Caco-2 (cell line): Measurements from ENCODE around the gene DOK6. TPM values are rescaled to one million over a fixed set of nuclear protein-coding genes. Genes with fewer than 3 reads are reported as not detected.

Experiments
- BruUV-seq: library from RNA; stranded (reverse); fragments of 400-500 nt; replicated peaks from 2 replicates; lab custom pipeline; 2021; lab: Mats Ljungman, UMichigan
- CTCF ChIA-PET: fragments of 300-600 bp; sonication (Branson Sonifier 250); formaldehyde crosslinking; loops from one replicate; lab custom pipeline; 2022; ENCODE audit warnings: antibody characterized with exemption; lab: Charles Lee
- POLR2A ChIA-PET: fragments of 300-600 bp; sonication (Branson Sonifier 250); formaldehyde crosslinking; loops from one replicate; lab custom pipeline; 2022; ENCODE audit warnings: antibody characterized with exemption; lab: Charles Lee
- DNase-seq, 2 experiments: peaks; one replicate each; pipeline versions ENCODE4 v3.0.0 to v3.0.0-alpha.2; 2020 to 2022
- H3K27me3 ChIP-seq: replicated peaks from 2 replicates; pipeline ENCODE4 v1.6.0; 2011; ENCODE audit warnings: low read length; ENCODE audit not compliant: control insufficient read depth, insufficient read depth
- H3K36me3 ChIP-seq: 2 replicates; pipeline ENCODE4 v1.5.1; 2011; ENCODE audit warnings: low read length; ENCODE audit not compliant: control insufficient read depth, insufficient read depth
- H3K4me1 ChIP-seq: fragments of 250-450 bp; sonication (Bioruptor Pico); 2 replicates; pipeline ENCODE4 v1.5.1; 2020; ENCODE audit warnings: mild to moderate bottlenecking
- H3K4me3 ChIP-seq: 2 replicates; pipeline ENCODE4 v1.5.1; 2011; ENCODE audit warnings: low read depth, mild to moderate bottlenecking, control low read depth, low read length
- H3K9me3 ChIP-seq: fragments of 250-450 bp; sonication (Bioruptor Pico); 2 replicates; pipeline ENCODE4 v1.5.1; 2020; ENCODE audit warnings: mild to moderate bottlenecking, moderate library complexity
- H3K27ac Mint-ChIP-seq: one replicate; pipeline ENCODE4 v1.8.0; 2022; ENCODE audit warnings: mixed read lengths; ENCODE audit not compliant: unreplicated experiment
- H3K27me3 Mint-ChIP-seq: one replicate; pipeline ENCODE4 v1.8.0; 2022; ENCODE audit warnings: mixed read lengths; ENCODE audit not compliant: insufficient read depth, unreplicated experiment
- H3K36me3 Mint-ChIP-seq: one replicate; pipeline ENCODE4 v1.8.0; 2022; ENCODE audit warnings: mild to moderate bottlenecking, mixed read lengths; ENCODE audit not compliant: insufficient read depth, unreplicated experiment
- H3K4me1 Mint-ChIP-seq: one replicate; pipeline ENCODE4 v1.8.0; 2022; ENCODE audit warnings: low read depth, mixed read lengths; ENCODE audit not compliant: unreplicated experiment
- H3K4me3 Mint-ChIP-seq: one replicate; pipeline ENCODE4 v1.8.0; 2022; ENCODE audit warnings: mild to moderate bottlenecking, moderate library complexity, mixed read lengths; ENCODE audit not compliant: unreplicated experiment
- H3K9me3 Mint-ChIP-seq: one replicate; pipeline ENCODE4 v1.8.0; 2022; ENCODE audit warnings: mixed read lengths; ENCODE audit not compliant: unreplicated experiment
- intact Hi-C: fragments of 100-400 bp; cut with micrococcal nuclease; formaldehyde crosslinking; loops from one replicate; pipeline ENCODE4 v1.10.0; 2022; ENCODE audit not compliant: unreplicated experiment
- total RNA-seq: library from RNA; stranded (reverse); gene quantifications from 2 replicates; pipeline ENCODE4 v1.2.3, GENCODE V29; 2022
- TF ChIP-seq, protein P1 (sequence below), 2 experiments: fragments of 200-600 bp in 1 of 2; IDR thresholded peaks; 1 replicate in 1 of 2; 2 replicates in 1 of 2; pipeline versions ENCODE4 v1.5.1 to v1.8.0; 2011 to 2022; ENCODE audit warnings: antibody characterized with exemption in 1 of 2, control low read depth in 1 of 2, inconsistent platforms in 1 of 2, low read depth in 1 of 2, low read length in 1 of 2, mild to moderate bottlenecking in 1 of 2, moderate library complexity in 1 of 2; ENCODE audit not compliant: insufficient read depth in 1 of 2, severe bottlenecking in 1 of 2, unreplicated experiment in 1 of 2

DOK6 gene
- total RNA-seq, 1 experiment from 2014 or later, result not detected

DNA sequence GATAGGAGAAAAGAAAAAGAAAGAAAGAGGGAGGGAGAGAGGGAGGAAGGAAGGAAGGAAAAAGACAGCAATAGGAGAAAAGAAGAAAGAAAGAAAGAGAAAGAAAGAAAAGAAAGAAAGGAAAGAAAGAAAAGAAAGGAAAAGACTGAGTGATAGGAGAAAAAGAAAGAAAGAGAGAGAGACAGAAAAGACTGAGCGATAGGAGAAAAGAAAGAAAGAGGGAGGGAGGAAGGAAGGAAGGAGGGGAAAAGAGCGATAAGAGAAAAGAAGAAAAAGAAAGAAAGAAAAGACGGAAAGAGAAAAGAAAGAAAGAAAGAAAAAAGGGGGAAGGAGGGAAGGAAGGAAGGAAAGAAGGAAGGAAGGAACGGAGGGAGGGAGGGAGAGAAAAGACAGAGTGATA lies 216.7 kb downstream of the DOK6 start:
- TF ChIP-seq, protein P1, sequence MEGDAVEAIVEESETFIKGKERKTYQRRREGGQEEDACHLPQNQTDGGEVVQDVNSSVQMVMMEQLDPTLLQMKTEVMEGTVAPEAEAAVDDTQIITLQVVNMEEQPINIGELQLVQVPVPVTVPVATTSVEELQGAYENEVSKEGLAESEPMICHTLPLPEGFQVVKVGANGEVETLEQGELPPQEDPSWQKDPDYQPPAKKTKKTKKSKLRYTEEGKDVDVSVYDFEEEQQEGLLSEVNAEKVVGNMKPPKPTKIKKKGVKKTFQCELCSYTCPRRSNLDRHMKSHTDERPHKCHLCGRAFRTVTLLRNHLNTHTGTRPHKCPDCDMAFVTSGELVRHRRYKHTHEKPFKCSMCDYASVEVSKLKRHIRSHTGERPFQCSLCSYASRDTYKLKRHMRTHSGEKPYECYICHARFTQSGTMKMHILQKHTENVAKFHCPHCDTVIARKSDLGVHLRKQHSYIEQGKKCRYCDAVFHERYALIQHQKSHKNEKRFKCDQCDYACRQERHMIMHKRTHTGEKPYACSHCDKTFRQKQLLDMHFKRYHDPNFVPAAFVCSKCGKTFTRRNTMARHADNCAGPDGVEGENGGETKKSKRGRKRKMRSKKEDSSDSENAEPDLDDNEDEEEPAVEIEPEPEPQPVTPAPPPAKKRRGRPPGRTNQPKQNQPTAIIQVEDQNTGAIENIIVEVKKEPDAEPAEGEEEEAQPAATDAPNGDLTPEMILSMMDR (IDR thresholded peaks at IDR 0.05; ENCODE audit: insufficient read depth in 1 of 2, low read depth in 1 of 2, low read length in 1 of 2, severe bottlenecking in 1 of 2, unreplicated experiment in 1 of 2), result no peak
- Mint-ChIP-seq H3K36me3 (no peaks in the 10 kb centered on the region), H3K27me3 (peaks cover 5% of the 10 kb centered on the region), H3K27ac (no peak overlapping the region), H3K4me3 (no peak overlapping the region), H3K9me3 (no peaks in the 10 kb centered on the region), H3K4me1 (no peaks in the 10 kb centered on the region)
- DNase-seq, result no peak
- no TSS peak for BruUV-seq
- ChIA-PET CTCF (no interaction called here), POLR2A (no interaction called here)
- Histone ChIP-seq H3K4me3 (no peak overlapping the region), H3K9me3 (no peaks in the 10 kb centered on the region), H3K27me3 (no peaks in the 10 kb centered on the region), H3K4me1 (no peaks in the 10 kb centered on the region), H3K36me3 (no peaks in the 10 kb centered on the region)
- intact Hi-C loops, result no loop called here

DNA sequence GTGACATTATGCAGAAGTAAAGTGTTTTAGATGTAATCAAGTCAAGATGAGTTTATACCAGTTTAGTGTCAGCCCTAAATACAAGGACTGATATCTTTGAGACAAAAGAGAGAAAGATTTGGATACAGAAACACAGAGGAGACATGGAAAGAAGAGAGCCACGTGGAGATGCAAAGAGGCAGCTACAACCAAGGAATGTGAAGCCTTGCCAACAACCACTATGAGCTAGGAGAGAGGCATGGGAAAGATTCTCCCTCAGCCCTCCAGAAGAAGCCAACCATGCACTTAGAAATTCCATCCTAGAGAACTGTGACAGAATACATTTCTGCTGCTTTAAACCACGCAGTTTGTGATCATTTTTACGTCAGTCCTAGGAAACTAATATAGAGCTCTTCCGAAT lies 217.2 kb downstream of the DOK6 start:
- no peak overlapping the region for H3K4me3 Mint-ChIP-seq
- H3K4me1 ChIP-seq, result no peaks in the 10 kb centered on the region
- no peaks in the 10 kb centered on the region for H3K9me3 ChIP-seq
- no TSS peak for BruUV-seq
- no peak overlapping the region for H3K4me3 ChIP-seq
- H3K36me3 ChIP-seq, result no peaks in the 10 kb centered on the region
- H3K27me3 Mint-ChIP-seq, result peaks cover 5% of the 10 kb centered on the region
- no peaks in the 10 kb centered on the region for H3K27me3 ChIP-seq
- H3K27ac Mint-ChIP-seq, result no peak overlapping the region
- no peaks in the 10 kb centered on the region for H3K36me3 Mint-ChIP-seq
- DNase-seq, result no peak
- no peaks in the 10 kb centered on the region for H3K9me3 Mint-ChIP-seq
- intact Hi-C loops, result no loop called here
- no peaks in the 10 kb centered on the region for H3K4me1 Mint-ChIP-seq
- ChIA-PET CTCF (no interaction called here), POLR2A (no interaction called here)
- TF ChIP-seq, protein P1 (IDR thresholded peaks at IDR 0.05; ENCODE audit: insufficient read depth in 1 of 2, low read depth in 1 of 2, low read length in 1 of 2, severe bottlenecking in 1 of 2, unreplicated experiment in 1 of 2), result no peak

DNA sequence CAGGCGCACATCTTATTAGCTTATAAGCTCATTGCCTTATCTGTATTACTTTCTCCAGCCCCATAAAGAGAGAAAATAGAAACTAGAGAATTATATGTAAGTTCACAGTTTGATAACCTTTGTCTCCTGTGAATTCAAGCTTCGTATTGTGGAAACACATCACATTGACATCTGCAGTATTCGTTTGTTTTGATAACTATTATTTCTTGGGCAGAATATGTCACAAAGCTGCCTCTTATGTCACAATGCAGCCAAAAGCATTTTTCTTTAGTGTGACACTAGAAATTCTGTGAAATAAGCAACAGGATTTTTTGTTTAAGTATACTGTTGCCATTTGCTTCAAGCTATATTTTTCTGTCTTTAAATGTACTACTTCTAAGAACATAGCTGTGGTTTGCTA lies 221.5 kb downstream of the DOK6 start:
- TF ChIP-seq, protein P1 (IDR thresholded peaks at IDR 0.05; ENCODE audit: insufficient read depth in 1 of 2, low read depth in 1 of 2, low read length in 1 of 2, severe bottlenecking in 1 of 2, unreplicated experiment in 1 of 2), result no peak
- DNase-seq, result no peak
- POLR2A ChIA-PET, result no interaction called here
- Mint-ChIP-seq H3K4me1 (no peaks in the 10 kb centered on the region), H3K27ac (no peak overlapping the region), H3K36me3 (no peaks in the 10 kb centered on the region), H3K27me3 (peaks cover 3% of the 10 kb centered on the region), H3K4me3 (no peak overlapping the region), H3K9me3 (no peaks in the 10 kb centered on the region)
- Histone ChIP-seq H3K4me1 (no peaks in the 10 kb centered on the region), H3K27me3 (no peaks in the 10 kb centered on the region), H3K9me3 (no peaks in the 10 kb centered on the region), H3K36me3 (no peaks in the 10 kb centered on the region), H3K4me3 (no peak overlapping the region)
- BruUV-seq, result no TSS peak
- intact Hi-C loops, result no loop called here
- CTCF ChIA-PET, result no interaction called here
